HG03378 (cell line): ENCODE measurements around the gene CC2D2A.

Experiments
- ATAC-seq: cut with Tn5 transposase; IDR thresholded peaks from one replicate; pipeline ENCODE4 v1.9.1; 2021; ENCODE audit warnings: mild to moderate bottlenecking, moderate library complexity; ENCODE audit not compliant: unreplicated experiment

CC2D2A gene

DNA sequence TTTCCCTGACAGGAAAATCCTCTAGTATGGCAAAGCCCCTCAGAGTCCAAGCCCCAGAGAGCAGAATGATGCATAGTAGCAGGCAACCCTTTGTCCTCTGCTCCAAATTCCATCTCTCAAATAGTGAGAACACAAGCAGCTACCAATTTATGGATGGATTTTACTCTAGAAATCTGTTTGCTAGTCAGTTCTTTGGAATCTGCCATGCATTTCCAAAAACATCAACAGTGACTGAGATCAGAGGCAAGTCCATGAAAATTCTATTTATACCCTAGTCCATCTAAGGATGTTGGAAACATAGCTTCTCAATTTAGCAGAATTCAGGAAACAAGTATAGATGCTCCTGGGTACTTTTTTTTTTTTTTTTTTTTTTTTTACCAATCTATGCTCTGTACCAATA is 10.0 kb upstream of the CC2D2A start:
- ATAC-seq, result no peak

DNA sequence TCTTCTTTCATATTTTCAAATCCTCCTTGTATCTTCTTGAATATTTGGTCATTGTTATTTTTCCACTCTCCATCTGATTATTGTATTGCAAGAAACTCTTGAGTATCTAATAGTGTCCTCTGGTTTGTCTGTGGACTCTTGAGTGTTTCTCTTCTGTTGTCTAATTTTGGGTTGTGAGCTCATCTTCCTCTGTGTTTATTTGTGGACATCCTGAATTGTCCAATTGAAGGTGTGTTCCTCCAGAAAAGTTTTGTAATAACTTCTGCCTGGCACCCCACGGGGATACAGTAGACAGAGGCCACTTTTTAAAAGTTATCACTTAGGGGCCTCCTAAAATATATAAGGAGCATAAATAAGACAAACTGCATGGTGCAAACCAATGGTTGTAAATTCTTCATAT is 3.1 kb upstream of the CC2D2A start:
- ATAC-seq, result no peak

DNA sequence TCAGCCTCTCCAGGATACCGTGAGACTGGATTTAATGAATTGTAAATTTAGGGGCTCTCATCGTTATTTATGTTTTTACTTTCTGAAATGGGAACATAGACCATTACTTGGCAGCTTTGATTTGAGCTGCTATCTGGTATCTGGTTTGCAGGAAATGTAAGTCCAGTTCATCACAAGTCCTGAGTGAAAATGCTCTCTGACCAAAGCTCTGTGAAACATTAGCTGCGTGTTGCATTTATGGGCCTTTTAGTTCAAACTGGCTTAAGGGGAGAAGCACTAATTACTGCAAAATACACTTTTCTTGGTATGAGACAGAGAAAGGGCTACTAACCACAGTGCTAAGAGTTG is 420 bp downstream of the CC2D2A start:
- peak; percentile 40 for ATAC-seq

DNA sequence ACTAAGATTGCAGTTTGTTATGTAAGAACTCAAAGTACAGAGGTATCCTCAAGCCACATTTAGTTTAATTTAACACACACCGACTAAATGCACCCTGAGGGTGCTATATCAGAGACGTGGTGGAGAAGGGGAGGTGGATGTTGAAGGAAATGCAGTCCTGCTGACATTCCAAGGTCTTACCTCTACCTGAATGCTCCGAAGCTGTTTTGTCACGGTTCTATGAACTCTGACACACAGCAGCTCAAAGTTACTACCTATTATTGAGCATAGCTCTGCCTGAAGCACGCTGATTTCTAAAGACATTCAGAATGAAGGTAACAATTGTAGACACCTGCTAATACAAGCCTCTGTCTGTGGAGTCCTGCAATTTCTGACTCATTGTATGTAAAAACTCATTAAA is 6.7 kb downstream of the CC2D2A start:
- no peak for ATAC-seq

DNA sequence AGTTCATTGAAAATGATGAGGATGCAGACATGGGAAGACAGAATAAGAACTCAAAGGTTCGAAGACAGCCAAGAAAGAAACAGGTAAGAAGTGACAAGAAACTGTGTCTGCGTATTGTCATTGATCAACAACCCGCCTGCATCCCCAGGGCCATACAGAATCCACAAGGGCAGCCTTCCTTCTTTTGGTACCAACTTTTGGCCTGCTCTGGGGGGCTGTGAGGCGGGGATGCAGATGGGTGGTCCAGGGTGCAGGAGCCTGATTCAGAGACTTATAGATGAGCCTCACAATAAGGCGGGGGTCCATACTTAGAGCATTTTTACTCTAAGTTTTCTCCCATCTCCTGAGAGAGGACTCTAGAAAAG is 9.0 kb downstream of the CC2D2A start:
- no peak for ATAC-seq

DNA sequence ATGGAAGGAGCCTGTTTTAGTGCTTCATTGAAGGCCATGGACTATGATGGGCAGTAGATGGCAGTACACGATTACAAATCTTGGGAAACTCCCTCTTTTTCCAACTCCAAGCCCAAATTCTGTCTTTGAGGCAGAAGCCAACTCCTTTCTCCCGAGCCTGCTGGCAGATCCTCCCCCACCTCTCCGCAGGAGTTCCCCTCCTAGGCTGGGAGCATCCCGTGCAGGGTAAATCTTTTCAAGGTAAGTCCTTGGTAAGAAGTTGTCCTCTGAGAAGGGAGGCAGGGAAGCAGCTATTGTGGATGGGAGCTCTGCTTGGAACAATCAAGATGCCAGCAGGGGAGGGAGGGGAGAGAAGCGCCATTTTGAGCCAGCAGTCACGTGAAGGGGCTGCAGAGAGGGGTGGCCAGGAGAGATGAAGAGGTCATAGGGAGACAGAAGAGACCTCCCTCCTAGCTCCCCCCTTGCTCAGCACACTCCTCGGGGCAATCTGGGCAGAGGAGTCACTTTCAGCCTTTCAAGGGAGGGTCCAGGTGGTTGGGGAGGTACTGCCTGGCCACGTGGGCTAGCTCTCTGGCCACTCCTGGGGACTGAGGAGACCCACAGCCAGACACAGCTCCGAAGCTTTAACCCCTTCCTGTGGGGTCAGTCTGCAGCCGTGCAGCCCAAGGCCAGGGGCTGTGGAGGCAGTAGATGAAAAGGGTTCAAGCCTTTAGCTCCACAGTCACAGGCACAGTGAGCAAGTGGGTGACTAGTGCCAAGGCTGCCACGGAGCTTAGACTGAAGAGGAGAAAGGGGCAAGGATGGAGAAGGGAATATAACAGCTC is 9.6 kb downstream of the CC2D2A start:
- ATAC-seq, result no peak

DNA sequence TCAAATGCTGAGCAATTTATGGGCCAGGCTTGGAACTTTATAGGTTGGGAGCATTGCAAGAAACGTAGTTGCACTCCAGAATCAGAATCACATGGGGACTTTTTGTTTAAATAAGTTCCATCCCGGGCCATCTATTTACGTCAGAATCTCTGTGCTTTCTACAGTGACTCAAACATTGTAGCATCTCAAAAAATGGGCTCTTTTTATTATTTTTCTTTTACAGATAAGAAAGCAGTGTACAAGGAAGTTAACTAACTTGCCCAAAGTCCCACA is 10.2 kb downstream of the CC2D2A start:
- no peak for ATAC-seq

DNA sequence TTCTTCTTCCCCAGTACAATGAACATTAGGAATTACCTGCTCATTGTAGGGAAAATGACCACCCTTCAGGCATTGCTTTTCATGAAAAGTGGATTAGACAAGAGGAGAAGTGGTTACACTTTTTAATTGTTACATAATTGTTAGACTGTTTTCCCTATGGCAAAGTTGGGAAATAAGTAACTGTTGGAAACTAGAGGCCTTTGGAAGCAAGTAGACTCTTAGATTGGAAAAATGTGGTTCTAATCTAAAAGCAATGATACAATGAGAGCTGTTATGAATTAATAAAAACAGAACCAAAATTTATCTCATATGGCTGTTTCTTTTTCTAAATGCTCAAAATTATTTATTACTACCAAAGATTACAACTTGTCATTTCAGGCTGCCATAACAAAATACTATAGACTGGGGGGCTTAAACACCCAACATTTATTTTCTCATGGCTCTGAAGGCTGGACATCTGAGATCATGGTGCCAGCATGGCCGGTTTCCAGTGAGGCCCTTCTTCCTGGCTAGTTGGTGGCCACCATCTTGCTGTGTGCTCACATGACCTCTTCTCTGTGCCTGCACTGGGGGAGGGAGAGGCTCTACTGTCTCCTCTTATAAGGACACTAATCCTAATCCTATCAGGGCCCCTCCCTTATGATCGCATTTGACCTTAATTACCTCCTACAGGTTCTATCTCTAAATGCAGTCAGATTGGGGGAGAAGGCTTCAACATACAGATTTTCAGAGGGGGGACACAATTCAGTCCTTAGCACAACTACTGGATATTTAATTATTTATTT is 12.5 kb downstream of the CC2D2A start:
- ATAC-seq, result no peak

DNA sequence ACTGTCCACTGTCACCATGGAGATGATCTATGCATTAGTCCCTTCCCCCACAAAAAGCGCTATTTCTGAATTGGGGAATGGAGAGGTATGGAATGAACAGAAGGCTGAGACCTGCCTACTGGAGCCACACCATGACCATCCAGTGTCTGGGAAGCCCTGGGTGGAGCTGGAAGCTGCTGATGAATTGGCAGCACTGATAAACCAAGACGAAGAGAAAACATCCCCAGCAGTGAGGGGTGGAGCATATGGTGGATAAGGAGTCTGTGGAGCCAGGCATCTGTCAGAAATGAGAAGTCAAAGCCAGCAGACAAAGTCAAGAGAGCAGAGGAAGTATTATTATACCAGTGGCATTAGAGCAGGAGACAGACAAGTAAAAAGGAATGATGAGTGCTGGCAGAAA is 13.2 kb downstream of the CC2D2A start:
- no peak for ATAC-seq

DNA sequence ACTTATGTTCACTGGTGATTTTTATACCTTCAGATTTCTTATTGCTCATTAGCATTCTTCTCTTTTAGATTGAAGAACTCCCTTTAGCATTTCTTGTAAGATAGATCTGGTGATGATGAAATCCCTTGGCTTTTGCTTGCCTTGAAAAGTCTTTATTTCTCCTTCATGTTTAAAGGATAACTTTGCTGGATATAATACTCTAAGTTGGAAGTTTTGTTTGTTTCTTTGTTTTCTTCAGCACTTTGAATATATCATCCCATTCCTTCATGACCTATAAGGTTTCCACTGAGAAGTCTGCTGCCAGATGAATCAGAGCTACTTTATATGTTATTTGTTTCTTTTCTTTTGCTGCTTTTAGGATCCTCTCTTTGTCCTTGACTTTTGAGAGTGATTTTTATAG is 18.5 kb downstream of the CC2D2A start:
- no peak for ATAC-seq

DNA sequence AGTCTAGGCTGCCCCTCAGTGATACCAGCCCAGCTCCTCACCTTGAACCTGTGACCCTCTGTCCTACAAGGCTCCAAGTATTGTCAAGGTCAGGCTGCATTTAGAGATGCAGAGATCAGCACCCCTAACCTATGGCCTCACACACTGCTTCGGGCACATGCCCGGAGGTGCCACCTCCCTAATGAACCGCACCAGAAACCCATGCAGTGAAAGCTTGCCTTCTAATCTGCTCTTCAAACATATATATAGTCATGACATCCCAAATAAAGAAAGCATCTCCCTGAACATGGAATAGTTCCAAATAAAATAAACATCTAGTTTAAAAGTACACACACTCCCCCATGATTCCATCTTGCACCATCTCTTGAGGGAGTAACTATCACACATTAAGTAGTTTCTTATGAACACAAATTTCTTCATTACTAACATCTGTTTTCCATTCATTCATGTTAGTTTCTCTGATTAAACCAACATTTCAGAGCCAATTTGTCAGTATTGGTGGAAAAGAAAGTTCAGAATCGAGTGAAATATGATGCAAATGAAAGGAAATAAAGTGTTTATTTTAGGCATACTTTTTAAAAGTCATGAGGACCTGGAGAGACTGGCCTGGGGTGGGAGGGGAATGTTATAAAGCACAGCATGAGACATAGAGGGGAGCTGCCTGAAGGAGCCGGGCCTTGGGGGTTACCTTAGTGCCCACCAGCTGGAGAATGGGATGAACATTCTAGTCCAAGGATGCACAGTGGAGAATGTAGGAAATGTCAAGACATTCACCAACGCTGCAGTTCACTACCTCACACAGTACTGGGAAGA is 19.2 kb downstream of the CC2D2A start:
- no peak for ATAC-seq

DNA sequence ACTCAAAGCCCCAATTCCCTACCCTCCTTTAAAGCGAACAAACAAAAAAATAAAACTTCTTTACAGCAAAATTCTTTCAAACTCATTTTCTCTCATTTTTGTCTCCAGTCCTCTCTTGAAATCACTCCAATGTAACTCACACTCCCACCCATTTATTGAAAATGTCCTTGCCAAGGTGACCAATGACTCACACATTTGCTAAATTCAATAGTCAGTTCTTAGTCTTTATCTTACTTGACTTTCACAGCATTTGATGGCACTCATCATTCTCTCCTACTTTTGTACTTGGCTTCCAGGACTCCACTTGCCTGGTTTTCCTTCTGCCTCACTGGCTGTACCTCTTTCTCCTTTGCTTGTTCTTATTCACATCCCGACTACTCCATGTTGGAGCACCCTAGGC is 19.9 kb downstream of the CC2D2A start:
- no peak for ATAC-seq

DNA sequence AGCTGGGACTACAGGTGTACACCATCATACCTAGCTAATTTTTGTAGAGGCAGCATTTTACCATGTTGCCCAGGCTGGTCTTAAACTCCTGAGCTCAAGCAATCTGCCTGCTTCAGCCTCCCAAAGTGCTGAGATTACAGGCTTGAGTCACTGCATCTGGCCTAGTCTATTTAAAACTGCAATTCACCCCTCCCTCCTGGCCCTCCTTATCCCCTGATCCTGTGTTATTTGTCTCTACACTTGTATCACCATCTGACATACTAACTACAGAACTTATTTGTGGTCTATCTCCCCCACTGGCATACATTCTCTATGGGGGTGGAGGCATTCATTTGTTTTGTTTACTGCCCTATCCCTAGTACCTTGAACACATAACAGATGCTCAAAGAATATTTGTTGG is 23.7 kb downstream of the CC2D2A start:
- ATAC-seq, result no peak

DNA sequence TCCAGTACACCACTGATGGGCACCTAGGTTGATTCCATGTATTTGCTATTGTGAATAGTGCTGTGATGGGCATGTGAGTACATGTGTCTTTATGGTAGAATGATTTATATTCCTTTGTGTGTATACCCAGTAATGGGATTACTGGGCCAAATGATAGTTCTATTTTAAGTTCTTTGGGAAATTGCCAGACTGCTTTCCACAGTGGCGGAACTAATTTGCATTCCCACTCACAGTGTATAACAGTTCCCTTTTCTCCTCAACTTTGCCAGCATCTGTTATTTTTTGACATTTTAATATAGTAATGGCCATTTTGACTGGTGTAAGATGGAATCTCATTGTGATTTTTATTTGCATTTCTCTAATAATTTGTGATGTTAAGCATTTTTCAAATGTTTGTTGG is 25.9 kb downstream of the CC2D2A start:
- no peak for ATAC-seq

DNA sequence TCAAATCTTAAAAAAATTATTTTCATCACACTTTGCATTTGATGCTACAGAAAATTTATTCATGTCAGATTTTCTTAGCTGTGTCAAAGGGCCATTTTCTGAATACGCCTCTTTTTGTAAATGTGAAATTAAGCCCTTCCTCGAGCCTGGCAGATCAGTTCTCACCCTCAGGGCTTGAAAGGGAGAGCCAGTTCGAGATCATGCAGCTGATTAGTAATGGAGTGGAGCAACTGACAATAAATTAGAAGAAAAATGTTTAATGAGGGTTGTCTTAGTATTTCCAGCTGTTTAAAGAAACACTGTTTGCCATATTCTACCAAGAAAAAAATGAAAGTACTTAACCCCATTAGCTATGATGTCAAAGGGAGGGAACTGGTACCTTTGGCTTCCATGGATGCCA is 28.7 kb downstream of the CC2D2A start:
- no peak for ATAC-seq

DNA sequence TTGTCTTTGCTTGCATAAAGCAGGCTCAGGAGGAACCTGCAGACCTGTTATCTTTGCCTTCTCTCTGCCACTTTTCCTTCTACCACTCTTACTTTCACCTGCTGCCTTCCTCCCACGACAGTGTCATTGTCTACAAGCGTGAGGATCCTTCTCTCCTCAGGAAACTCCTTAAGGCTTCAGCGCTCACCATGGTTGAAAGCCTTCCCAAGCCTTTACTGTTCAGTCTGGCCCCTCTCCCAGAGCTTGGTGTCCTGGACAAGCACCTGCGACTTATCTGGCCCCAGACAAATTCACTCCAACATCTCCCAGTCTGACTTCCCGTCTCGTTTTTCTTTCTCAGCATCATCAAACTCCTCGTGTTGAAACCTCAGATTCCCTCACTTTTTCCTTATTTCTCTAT is 31.0 kb downstream of the CC2D2A start:
- no peak for ATAC-seq

DNA sequence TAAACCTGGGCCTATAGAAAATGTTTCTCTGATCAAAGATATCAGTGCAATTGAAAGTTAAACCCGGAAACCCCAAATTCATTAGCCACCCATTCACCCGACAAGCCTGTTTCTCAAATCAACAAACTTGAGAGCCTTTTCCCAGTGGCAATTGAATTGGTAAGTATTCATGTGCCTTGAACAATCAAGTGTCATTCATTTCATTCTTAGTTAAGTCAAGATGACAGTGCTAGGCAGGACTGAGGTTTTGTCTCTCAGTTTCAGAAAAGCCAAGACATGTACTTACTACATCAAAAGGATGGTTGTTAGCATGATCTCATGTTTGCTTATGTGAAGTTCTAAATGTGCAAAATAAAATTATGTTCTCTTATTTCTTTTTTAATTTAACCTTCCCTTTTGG is 32.3 kb downstream of the CC2D2A start:
- no peak for ATAC-seq

DNA sequence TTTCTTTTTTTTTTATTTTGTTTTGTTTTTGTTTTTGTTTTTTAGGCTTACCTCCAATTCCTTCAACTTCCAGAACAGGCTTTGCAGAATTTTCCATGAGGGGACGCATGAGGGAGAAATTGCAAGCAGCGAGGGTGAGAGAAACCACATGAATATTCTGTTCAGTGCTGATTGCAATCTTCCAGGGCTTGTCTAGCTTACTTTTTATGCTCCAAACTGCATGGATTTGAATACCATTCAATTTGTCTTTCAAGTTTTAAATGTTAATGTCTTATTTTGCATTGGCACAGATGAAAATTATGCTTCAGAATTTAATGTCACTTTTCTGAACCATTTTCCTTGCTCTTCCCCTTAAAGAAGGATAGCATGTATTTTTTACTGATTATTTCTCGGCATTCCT is 32.7 kb downstream of the CC2D2A start:
- no peak for ATAC-seq

DNA sequence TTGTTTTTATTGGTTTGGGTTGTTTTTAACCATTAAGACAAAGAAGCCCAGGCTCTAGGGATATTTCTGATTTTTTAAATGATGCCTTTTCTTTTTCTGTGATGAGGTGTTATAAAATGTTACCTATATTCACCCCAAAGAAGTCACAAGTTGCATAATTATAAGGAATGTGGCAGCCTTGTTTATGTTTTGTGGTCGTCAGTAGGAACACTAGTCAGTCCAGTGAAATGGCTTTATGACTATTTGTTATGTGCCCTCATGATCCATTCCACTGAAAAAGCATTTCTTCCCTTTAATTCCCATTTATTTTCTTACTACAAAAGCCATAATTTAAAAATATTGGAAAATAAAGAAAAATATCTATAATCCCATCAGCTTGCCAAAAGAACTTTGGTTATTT is 34.4 kb downstream of the CC2D2A start:
- no peak for ATAC-seq

DNA sequence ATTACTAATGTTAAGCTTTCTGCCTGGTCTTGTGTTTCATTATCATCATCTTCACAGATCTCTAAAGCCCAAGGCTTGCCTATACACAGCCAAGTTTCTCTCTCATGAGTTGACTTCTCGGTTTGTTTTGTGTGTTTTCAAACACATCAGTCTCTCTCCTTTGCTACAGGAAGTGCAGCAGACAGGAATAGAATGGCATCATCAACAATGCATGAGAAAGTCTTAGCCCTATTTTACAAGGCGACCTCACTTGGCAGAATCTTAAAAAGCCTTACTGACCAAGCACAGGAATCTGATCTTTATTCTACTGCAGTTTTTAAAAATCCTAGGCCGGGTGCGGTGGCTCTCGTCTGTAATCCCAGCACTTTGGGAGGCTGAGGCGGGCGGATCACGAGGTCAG is 36.8 kb downstream of the CC2D2A start:
- ATAC-seq, result no peak

DNA sequence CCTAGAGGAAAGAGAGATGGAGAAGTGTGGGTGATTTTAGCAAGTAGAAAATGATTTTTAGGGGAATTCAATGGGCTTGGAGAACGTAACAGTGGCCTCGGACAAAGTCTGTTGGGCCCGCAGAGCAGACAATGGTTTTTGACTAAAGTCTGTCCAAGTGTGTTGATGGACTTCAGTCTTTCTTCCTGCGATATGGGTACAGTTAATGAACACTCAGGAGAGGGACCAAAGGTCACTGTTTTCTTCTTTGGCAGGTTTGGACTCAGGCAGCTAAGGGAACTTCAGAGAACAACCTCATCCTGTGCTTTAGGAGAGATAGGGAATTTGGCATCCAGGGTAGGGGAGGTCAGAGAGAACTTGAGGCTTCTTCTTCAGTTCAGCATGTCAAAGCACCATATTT is 38.0 kb downstream of the CC2D2A start:
- no peak for ATAC-seq

DNA sequence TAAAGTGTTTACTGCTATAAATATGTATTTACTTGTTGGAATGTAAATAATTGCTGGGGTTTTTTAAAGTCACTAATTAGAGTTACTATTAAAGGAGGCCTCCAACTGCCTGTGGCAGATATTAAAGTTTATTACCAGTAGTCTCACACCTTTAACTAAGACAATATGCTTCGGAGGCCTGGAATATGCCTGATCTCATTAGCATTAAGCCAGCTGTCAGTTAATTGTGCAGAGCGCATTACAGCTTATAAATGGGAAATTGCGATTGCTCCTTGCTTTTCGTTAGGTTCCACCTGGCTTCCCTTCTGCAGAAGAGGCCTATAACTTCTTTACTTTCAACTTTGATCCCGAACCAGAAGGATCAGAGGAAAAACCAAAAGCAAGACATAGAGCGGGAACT is 41.3 kb downstream of the CC2D2A start:
- ATAC-seq, result no peak
